Skeletal muscle cell (primary cell): Measurements from ENCODE around the gene C16orf82.
"Not testable (repeated sequence)": the region's sequence is repeated elsewhere in the genome, so short reads cannot be mapped to it uniquely, and the experiment has no call there.

Experiments
- DNase-seq: peaks from one replicate; pipeline ENCODE4 v3.0.0-alpha.2; 2010; ENCODE audit warnings: low read depth
- H3K4me3 ChIP-seq: 2 replicates; pipeline ENCODE4 v1.5.1; 2011; ENCODE audit warnings: low read depth, mild to moderate bottlenecking, control low read depth, low read length, moderate library complexity

The C16orf82 gene

DNA sequence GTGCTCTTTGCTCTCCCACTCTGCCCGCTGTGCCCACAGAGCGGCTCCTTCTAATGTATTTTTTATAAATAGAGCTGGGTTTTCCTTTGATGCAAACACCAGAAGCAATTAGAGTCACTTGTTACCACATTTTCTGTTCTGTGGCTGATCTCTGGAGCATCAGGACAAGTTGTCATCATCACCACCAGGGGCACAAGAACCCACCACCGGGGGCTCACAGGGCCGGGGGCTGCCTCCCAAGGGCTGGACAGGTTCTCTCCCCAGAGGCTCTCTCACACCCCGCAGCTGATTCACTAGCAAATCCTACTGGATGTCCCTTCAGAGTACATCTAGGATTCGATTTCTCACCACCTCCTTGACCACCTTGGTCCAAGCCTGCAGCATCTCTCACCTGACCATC is 18.5 kb downstream of the C16orf82 start:
- H3K4me3 ChIP-seq, result no peak overlapping the region
- no peak for DNase-seq

DNA sequence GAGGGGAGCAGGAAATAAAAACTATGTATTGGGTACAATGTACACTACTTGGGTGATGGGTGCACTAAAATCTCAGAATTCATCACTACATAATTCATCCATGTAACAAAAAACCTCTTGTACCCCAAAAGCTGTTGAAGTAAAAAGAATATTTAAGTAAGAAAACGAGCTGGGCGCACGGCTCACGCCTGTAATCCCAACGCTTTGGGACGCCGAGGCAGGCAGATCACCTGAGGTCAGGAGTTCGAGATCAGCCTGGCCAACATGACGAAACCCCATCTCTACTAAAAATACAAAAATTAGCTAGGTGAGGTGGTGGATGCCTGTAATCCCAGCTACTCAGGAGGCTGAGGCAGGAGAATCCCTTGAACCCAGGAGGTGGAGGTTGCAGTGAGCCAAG is 19.3 kb downstream of the C16orf82 start:
- DNase-seq, H3K4me3 ChIP-seq: not testable (repeated sequence)

DNA sequence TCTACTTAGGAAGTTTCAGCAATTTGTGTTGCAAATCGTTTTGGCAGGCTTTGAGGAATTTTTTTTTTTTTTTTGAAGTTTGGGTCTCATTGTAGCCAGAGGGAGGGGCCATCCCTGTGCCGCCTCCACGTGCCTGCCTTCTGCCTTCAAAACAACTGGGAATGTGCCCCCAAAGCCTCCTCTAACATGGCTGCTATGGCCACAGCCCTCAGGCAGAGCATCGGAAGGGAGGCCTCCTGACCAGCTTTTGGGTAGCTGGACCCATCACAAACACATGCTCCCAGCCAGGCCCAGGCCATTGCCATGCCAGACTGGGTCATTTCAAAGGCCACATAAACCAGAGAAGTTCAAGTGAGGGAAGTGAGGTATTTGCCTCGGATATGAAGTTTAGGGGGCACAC is 21.5 kb downstream of the C16orf82 start:
- DNase-seq, result no peak
- H3K4me3 ChIP-seq, result no peak overlapping the region

- DNase-seq, result no peak
- no peak overlapping the region for H3K4me3 ChIP-seq
These were observed 29.6 kb downstream of the C16orf82 start for GRCh38 chr16:27096375-27096774.

DNA sequence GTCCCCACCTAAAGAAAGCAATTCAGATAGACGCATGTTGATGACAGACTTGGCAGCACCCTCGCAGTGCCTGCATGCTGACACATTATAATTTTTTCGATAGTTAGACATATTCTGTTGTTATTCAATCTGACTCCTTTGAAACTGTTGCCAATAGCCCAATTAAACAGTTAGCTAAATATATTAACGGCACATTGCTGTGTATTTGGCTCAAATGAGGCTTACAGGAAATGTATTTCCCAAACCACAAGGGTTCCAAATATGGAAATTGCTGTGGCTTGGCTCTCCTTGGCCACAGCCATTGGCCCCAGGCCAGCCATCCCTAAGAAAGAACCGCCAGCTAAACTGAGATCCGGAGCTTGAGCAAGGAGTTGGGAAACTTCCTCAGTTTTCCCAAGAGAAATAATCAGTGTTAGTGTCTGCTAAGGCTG is 31.1 kb downstream of the C16orf82 start:
- no peak overlapping the region for H3K4me3 ChIP-seq
- DNase-seq, result peak; percentile 5

- no peak overlapping the region for H3K4me3 ChIP-seq
- no peak for DNase-seq
These were observed 31.8 kb downstream of the C16orf82 start for GRCh38 chr16:27098366-27099049.

- no peak for DNase-seq
- H3K4me3 ChIP-seq, result no peak overlapping the region
These were observed 36.2 kb downstream of the C16orf82 start for GRCh38 chr16:27102701-27103575.

- DNase-seq, result no peak
- no peak overlapping the region for H3K4me3 ChIP-seq
These were observed 37.2 kb downstream of the C16orf82 start for GRCh38 chr16:27103954-27104353.

DNA sequence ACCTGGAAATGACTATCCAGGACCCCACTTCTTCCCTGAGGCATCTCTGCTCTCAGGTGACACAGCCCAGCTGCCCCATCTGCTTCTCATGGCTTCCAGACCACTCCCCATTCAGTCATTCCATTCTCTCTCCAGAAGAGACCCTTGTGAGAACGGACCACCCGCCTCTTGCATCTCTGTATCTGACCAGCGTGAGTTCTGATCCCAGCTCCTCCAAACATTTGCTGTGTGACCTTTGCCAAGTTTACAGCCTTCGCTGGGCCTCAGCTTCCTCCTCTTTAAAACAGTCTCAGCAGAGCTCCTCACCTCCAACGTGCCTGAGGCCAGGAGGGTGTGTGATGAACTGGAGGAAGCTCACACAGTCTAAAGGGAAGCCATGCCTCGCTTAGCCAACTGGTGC is 39.6 kb downstream of the C16orf82 start:
- DNase-seq, result no peak
- H3K4me3 ChIP-seq, result no peak overlapping the region

DNA sequence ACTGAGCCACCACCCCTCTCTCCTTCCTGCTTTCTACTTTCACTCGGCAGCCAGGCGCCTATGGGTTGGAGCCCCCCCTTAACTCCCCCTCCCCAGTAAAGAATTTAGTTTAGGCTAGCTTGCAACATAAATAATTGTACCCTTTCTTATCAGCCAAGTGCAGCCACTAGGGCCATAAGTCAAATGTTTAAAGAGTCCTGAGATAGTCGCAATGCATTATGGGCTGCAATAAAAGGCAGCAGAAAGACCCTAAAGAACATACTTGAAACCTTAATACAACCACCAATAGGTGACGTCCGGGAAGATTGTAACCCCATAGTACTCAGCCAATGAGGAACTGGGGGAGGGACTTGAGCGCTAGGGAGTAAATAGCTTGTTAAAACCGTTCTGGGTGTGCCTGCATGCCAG is 40.5 kb downstream of the C16orf82 start:
- no peak overlapping the region for H3K4me3 ChIP-seq
- DNase-seq, result no peak

DNA sequence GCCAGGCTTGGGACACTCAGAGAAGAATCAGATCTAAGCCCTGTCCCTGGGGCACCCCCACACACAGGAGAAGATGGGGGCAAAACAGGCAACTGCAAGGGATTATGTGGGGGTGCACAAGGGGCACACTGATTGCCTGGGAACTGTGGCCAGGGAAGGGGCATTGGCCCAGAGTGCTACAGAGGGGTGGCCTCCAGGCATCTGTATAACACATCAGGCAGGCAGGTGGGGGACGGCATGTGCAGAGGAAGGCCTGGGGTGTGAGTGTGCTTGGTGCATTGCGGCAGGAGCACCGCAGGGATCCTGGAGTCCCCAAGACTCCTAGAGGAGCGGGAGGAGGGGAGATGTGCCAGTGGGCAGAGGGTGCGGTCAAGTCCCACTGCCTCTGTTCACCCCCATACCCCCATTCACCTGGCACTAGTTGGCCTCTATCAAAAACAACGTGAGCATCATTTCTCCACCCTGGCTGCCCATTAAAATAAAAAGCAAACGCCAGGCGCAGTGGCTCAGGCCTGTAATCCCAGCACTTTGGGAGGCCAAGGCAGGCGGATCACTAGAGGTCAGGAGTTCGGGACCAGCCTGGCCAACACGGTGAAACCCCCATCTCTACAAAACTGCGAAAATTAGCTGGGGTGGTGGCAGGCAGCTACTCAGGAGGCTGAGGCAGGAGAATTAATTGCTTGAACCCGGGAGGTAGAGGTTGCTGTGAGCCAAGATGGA is 41.5 kb downstream of the C16orf82 start:
- no peak overlapping the region for H3K4me3 ChIP-seq
- no peak for DNase-seq

DNA sequence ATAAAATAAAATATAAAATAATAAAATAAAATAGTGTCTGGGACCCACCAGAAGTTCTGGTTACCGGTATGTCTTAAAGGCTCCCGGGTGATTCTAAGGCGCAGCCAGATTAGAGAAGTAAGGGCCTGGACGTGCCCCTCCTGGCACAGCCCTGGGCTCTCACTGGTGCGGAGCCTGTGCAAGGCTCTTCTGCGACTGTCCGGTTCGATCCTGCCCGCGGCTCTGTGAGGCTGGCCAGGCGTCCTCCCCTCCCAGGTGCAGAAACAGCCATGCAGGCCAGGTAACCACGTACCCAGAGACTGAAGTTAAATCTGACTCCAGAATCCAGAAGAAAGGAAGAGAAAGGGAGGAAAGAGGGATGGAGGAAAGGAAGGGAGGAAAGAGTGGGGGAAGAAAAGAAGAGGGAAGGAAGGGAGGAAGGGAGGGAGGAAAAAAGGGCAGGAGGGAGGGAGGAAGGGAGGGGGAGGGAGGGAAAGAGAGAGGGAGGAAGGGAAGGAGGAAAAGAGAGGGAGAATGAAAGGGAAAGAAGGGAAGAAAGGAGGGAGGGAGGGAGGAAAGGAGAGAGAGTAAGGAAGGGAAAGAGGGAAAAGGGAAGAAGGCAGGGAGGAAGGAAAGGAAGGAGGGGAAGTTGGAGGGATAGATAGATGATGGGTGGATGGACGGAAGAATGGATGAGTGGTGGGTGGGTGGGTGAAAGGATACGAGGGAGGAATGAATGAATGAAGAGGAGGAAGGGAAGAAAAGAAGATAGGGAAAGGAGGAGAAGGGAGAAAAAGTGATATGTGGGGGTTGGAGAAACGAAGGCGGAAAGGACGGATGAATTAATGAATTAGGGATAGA is 42.3 kb downstream of the C16orf82 start:
- peak overlapping the region; percentile 49 for H3K4me3 ChIP-seq
- no peak for DNase-seq

GRCh38 chr16:27109666-27110523 is 43.2 kb downstream of the C16orf82 start:
- DNase-seq, result peak; percentile 18
- peak overlapping the region; percentile 49 for H3K4me3 ChIP-seq

GRCh38 chr16:27110524-27110896 is 43.8 kb downstream of the C16orf82 start:
- H3K4me3 ChIP-seq, result no peak overlapping the region
- DNase-seq, result no peak

DNA sequence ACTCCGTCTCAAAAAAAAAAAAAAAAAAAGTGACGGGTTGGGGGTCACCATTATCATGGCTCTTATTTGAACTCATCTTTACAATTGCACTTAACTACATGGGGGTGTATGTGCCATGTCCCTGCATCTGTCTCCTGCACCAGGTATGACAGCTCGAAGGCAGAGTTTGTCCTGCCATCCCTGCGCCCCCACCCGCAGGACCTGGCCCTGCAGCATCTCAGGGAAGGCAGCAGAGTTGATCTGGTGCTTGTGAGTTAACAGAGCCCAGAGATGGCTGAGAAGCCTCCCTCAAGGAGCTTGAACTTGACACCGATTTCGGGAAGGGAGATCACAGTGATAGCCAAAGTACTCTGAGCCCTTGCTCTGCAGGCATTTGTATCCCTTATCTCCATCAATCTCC is 44.8 kb downstream of the C16orf82 start:
- no peak for DNase-seq
- H3K4me3 ChIP-seq, result no peak overlapping the region

GRCh38 chr16:27112093-27112811 is 45.5 kb downstream of the C16orf82 start:
- H3K4me3 ChIP-seq, result no peak overlapping the region
- DNase-seq, result no peak

GRCh38 chr16:27113341-27113841 is 46.7 kb downstream of the C16orf82 start:
- no peak overlapping the region for H3K4me3 ChIP-seq
- DNase-seq, result no peak

DNA sequence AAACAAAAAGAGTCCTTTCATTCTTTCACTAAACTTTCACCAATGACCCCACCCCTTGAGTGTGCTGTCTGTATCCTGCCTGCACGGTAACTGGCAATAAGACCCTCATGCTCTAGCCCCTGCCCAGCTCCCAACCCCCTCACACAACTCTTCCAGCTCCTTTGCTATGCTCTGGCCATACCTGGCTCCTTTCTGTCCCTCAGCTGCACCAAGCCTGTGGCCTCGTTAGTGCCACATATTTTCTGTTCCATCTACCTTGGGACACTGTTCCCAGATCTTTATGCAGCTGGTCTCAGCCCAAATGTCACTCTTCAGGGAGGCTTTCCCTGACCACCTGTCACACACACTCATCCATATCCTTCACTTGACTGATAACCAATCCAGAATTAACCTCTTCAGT is 47.3 kb downstream of the C16orf82 start:
- H3K4me3 ChIP-seq, result no peak overlapping the region
- no peak for DNase-seq
